ENCODE measurements around the gene MAMDC4. TPM values are rescaled to one million over a fixed set of nuclear protein-coding genes. Genes with fewer than 3 reads are reported as not detected.
A peak's percentile ranks its signal among the peaks of the same experiment; 100 is the strongest.

Gene MAMDC4
- total and polyA plus RNA-seq, 2 experiments from 2014 or later, result 17.8 to 22.2 TPM

DNA sequence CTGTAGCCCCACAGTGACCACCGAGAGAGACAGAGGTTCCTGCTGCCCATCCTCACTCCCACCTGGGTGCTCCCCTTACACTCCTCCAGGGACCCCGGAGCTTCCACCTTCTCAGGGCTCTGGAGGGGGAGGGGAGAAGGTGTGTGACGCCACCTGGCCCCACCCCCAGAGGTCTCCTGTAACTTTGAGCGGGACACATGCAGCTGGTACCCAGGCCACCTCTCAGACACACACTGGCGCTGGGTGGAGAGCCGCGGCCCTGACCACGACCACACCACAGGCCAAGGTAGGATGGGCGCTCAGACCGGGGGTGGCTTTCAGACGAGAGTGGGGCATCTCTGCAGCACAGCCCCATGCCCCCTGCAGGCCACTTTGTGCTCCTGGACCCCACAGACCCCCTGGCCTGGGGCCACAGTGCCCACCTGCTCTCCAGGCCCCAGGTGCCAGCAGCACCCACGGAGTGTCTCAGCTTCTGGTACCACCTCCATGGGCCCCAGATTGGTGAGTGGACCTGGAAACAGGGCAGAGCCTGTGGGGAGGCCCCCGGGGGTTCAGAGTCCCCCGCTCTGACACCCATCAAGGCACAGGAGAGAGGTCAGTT lies 4.5 kb downstream of the MAMDC4 start:
- no peaks in the 10 kb centered on the region for H3K9me3 ChIP-seq (ENCODE audit: low read depth)
- peaks cover 1% of the 10 kb centered on the region for H3K36me3 ChIP-seq
- no peak overlapping the region for H3K4me3 ChIP-seq
- no peaks in the 10 kb centered on the region for H3K27me3 ChIP-seq
- H3K27ac ChIP-seq, result no peak overlapping the region
- no peak for DNase-seq (ENCODE audit: low read depth in 1 of 2, low spot score in 1 of 2)
- H3K4me1 ChIP-seq (ENCODE audit: low read depth), result no peaks in the 10 kb centered on the region
- TF ChIP-seq, protein P1, sequence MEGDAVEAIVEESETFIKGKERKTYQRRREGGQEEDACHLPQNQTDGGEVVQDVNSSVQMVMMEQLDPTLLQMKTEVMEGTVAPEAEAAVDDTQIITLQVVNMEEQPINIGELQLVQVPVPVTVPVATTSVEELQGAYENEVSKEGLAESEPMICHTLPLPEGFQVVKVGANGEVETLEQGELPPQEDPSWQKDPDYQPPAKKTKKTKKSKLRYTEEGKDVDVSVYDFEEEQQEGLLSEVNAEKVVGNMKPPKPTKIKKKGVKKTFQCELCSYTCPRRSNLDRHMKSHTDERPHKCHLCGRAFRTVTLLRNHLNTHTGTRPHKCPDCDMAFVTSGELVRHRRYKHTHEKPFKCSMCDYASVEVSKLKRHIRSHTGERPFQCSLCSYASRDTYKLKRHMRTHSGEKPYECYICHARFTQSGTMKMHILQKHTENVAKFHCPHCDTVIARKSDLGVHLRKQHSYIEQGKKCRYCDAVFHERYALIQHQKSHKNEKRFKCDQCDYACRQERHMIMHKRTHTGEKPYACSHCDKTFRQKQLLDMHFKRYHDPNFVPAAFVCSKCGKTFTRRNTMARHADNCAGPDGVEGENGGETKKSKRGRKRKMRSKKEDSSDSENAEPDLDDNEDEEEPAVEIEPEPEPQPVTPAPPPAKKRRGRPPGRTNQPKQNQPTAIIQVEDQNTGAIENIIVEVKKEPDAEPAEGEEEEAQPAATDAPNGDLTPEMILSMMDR (IDR thresholded peaks at IDR 0.05; ENCODE audit: low read depth, low read length), result no peak

- TF ChIP-seq, protein P1 (IDR thresholded peaks at IDR 0.05; ENCODE audit: low read depth, low read length), result no peak
- Histone ChIP-seq H3K27me3 (no peaks in the 10 kb centered on the region), H3K36me3 (peaks cover 5% of the 10 kb centered on the region), H3K27ac (no peak overlapping the region), H3K4me3 (no peak overlapping the region), H3K9me3 (ENCODE audit: low read depth) (no peaks in the 10 kb centered on the region), H3K4me1 (ENCODE audit: low read depth) (no peaks in the 10 kb centered on the region)
- DNase-seq (ENCODE audit: low read depth in 1 of 2, low spot score in 1 of 2), result no peak
Observed at GRCh38 chr9:136857166-136857565, 5.0 kb downstream of the MAMDC4 start.

DNA sequence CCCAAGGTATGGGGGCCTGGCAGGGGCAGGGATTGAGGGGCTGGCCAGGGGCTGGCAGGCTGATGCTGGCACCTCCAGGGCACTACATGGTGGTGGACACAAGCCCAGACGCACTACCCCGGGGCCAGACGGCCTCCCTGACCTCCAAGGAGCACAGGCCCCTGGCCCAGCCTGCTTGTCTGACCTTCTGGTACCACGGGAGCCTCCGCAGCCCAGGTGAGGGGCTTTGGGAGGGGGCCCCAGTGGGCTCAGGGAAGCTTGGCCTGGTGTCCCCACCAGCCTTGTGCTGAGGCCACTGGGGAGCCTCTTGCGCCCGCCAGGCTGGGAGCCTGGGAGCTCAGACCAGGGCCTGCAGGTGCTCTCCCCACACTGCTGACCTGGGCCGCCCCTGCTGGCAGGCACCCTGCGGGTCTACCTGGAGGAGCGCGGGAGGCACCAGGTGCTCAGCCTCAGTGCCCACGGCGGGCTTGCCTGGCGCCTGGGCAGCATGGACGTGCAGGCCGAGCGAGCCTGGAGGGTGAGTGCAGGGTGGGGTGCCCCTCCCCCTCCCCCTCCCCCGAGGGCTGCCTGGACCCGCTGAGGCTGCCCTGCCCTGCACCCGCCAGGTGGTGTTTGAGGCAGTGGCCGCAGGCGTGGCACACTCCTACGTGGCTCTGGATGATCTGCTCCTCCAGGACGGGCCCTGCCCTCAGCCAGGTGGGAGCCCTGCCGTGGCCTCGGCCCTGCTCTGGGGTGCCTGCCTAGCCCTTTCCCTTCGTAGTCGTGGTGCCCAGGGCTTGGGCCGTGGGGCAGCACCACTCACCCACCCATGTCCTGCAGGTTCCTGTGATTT lies 5.7 kb downstream of the MAMDC4 start:
- Histone ChIP-seq H3K4me3 (no peak overlapping the region), H3K27ac (no peak overlapping the region), H3K9me3 (ENCODE audit: low read depth) (no peaks in the 10 kb centered on the region), H3K27me3 (no peaks in the 10 kb centered on the region), H3K4me1 (ENCODE audit: low read depth) (no peaks in the 10 kb centered on the region), H3K36me3 (peaks cover 7% of the 10 kb centered on the region)
- TF ChIP-seq, protein P1 (IDR thresholded peaks at IDR 0.05; ENCODE audit: low read depth, low read length), result no peak
- DNase-seq (ENCODE audit: low read depth in 1 of 2, low spot score in 1 of 2), result no peak

DNA sequence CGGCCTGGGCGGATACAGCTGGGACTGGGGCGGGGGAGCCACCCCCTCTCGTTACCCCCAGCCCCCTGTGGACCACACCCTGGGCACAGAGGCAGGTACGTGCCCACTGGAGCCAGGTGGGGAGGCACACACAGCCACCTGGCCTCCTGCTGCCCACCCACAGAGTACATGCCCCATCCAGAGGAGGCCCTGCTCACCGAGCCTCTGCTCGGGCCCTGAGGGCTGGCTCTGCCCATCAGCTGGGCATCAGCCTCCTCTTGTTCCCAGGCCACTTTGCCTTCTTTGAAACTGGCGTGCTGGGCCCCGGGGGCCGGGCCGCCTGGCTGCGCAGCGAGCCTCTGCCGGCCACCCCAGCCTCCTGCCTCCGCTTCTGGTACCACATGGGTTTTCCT lies 6.3 kb downstream of the MAMDC4 start:
- no peaks in the 10 kb centered on the region for H3K4me1 ChIP-seq (ENCODE audit: low read depth)
- no peaks in the 10 kb centered on the region for H3K9me3 ChIP-seq (ENCODE audit: low read depth)
- DNase-seq (ENCODE audit: low read depth in 1 of 2, low spot score in 1 of 2), result no peak
- H3K27ac ChIP-seq, result no peak overlapping the region
- peaks cover 14% of the 10 kb centered on the region for H3K36me3 ChIP-seq
- H3K4me3 ChIP-seq, result no peak overlapping the region
- TF ChIP-seq, protein P1 (IDR thresholded peaks at IDR 0.05; ENCODE audit: low read depth, low read length), result no peak
- H3K27me3 ChIP-seq, result no peaks in the 10 kb centered on the region

DNA sequence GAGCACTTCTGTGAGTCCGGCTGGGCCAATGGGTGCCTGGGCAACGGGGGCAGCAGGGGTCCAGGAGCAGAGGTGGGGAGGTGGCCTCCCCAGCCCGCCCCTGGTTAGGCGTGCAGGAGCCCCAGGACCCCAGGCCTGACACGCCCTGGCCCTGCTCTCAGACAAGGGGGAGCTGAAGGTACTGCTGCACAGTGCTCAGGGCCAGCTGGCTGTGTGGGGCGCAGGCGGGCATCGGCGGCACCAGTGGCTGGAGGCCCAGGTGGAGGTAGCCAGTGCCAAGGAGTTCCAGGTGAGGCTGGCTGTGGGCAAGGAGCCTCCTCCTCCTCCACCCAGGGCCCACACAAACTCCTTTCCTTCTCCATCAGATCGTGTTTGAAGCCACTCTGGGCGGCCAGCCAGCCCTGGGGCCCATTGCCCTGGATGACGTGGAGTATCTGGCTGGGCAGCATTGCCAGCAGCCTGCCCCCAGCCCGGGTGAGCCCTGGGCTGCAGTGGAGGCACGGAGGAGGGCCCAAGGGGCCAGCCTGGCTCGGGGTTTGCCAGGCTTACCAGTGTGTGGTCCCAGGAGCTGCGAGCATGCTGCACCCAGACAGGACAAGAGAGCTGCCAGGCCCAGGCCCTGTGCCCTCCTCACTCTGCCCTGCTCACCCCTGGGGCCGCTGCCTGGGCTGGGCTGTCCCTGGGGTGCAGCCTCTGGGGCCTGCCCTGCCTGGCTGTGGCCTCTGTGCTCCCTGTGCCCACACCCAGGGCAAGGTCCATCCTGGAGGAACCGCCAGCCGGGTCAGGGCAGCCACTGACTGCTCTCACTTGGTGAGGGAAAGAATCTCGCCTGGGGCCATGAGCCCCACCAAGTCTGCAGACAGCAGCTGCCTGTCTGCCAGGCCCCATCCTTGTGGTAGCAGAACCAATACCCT lies 7.0 kb downstream of the MAMDC4 start:
- H3K36me3 ChIP-seq, result peaks cover 19% of the 10 kb centered on the region
- H3K27me3 ChIP-seq, result no peaks in the 10 kb centered on the region
- no peak overlapping the region for H3K27ac ChIP-seq
- peak in 1 of 2 donors; percentile 54 for DNase-seq (ENCODE audit: low read depth in 1 of 2, low spot score in 1 of 2)
- TF ChIP-seq, protein P1 (IDR thresholded peaks at IDR 0.05; ENCODE audit: low read depth, low read length), result no peak
- H3K4me1 ChIP-seq (ENCODE audit: low read depth), result no peaks in the 10 kb centered on the region
- no peak overlapping the region for H3K4me3 ChIP-seq
- H3K9me3 ChIP-seq (ENCODE audit: low read depth), result no peaks in the 10 kb centered on the region
